Naive thymus-derived CD4-positive, alpha-beta T cell (primary cell): ENCODE measurements around the gene IRF4. TPM values are rescaled to one million over a fixed set of nuclear protein-coding genes. Genes with fewer than 3 reads are reported as not detected.

Experiments used
- ATAC-seq: fragments of 150-1000 bp; cut with Tn5 transposase; 2 replicates; pipeline ENCODE4 v1.10.0; 2021; ENCODE audit warnings: mild to moderate bottlenecking, moderate library complexity
- CTCF ChIA-PET: fragments of 350-600 bp; sonication (Branson Sonifier 250); formaldehyde crosslinking; loops from one replicate; lab custom pipeline; 2021; ENCODE audit warnings: antibody characterized with exemption; lab: Charles Lee
- POLR2A ChIA-PET: fragments of 350-600 bp; sonication (Branson Sonifier 250); formaldehyde crosslinking; loops from one replicate; lab custom pipeline; 2021; ENCODE audit warnings: antibody characterized with exemption, inconsistent platforms; lab: Charles Lee
- DNase-seq, 9 donors: peaks; one replicate each; pipeline versions ENCODE4 v3.0.0 to v3.0.0-alpha.2; 2020 to 2022; ENCODE audit warnings: mixed read lengths in 1 of 9
- H3K27ac ChIP-seq: one replicate; pipeline ENCODE4 v1.7.0; 2013; ENCODE audit warnings: mild to moderate bottlenecking, low read depth, low read length, moderate library complexity
- H3K27me3 ChIP-seq, 2 donors: one replicate each; pipeline ENCODE4 v1.7.0; 2013; ENCODE audit warnings: low read length in 2 of 2, mild to moderate bottlenecking in 2 of 2, moderate library complexity in 2 of 2; ENCODE audit not compliant: control insufficient read depth in 2 of 2, insufficient read depth in 2 of 2
- H3K36me3 ChIP-seq, 3 experiments: 1 replicate in 2 of 3; 2 replicates in 1 of 3; pipeline ENCODE4 v1.7.0; 2013; ENCODE audit warnings: low read length in 3 of 3, mild to moderate bottlenecking in 3 of 3, moderate library complexity in 1 of 3; ENCODE audit not compliant: insufficient read depth in 3 of 3, control insufficient read depth in 2 of 3
- H3K4me1 ChIP-seq, 2 donors: one replicate each; pipeline ENCODE4 v1.7.0; 2013; ENCODE audit warnings: low read length in 2 of 2, mild to moderate bottlenecking in 2 of 2, moderate library complexity in 1 of 2; ENCODE audit not compliant: control insufficient read depth in 2 of 2, insufficient read depth in 2 of 2
- H3K4me3 ChIP-seq: 2 replicates; pipeline ENCODE4 v1.7.0; 2013; ENCODE audit warnings: mild to moderate bottlenecking, low read length
- H3K9me3 ChIP-seq, 3 experiments: 1 replicate in 2 of 3; 2 replicates in 1 of 3; pipeline ENCODE4 v1.7.0; 2013; ENCODE audit warnings: low read length in 3 of 3; ENCODE audit not compliant: control insufficient read depth in 2 of 3
- H3K27ac Mint-ChIP-seq, 9 donors: one replicate each; pipeline ENCODE4 v1.8.0; 2020 to 2022; ENCODE audit warnings: mixed read lengths in 9 of 9, mild to moderate bottlenecking in 8 of 9, moderate library complexity in 5 of 9, inconsistent platforms in 2 of 9
- H3K27me3 Mint-ChIP-seq, 5 donors: one replicate each; pipeline ENCODE4 v1.8.0; 2021 to 2022; ENCODE audit warnings: mixed read lengths in 5 of 5, mild to moderate bottlenecking in 1 of 5
- H3K36me3 Mint-ChIP-seq, 5 donors: one replicate each; pipeline ENCODE4 v1.8.0; 2020 to 2022; ENCODE audit warnings: mixed read lengths in 5 of 5, mild to moderate bottlenecking in 3 of 5, inconsistent platforms in 1 of 5
- H3K4me1 Mint-ChIP-seq, 7 donors: one replicate each; pipeline ENCODE4 v1.8.0; 2020 to 2022; ENCODE audit warnings: mixed read lengths in 7 of 7, mild to moderate bottlenecking in 3 of 7, inconsistent platforms in 1 of 7
- H3K4me3 Mint-ChIP-seq, 10 donors: one replicate each; pipeline ENCODE4 v1.8.0; 2020 to 2022; ENCODE audit warnings: mild to moderate bottlenecking in 10 of 10, mixed read lengths in 10 of 10, moderate library complexity in 6 of 10, inconsistent platforms in 2 of 10
- H3K9me3 Mint-ChIP-seq, 11 donors: one replicate each; pipeline ENCODE4 v1.8.0; 2020 to 2022; ENCODE audit warnings: mixed read lengths in 11 of 11, mild to moderate bottlenecking in 4 of 11, inconsistent platforms in 1 of 11, moderate library complexity in 1 of 11
- intact Hi-C, 2 donors: fragments of 100-400 bp; cut with micrococcal nuclease; formaldehyde crosslinking; loops; one replicate each; pipeline ENCODE4 v1.15.1; 2023
- polyA plus RNA-seq, 2 donors: library from polyadenylated mRNA; unstranded; fragments of 300-500 nt; fragmentation: Illumina TruSeq; gene quantifications; one replicate each; pipeline ENCODE4 v1.2.3, GENCODE V29; 2021
- total RNA-seq, 6 experiments: library from RNA in 5 of 6; stranded (reverse) in 5 of 6; gene quantifications; 1 replicate in 5 of 6; 2 replicates in 1 of 6; pipeline ENCODE4 v1.2.3 and lab custom pipeline; 2021 to 2026

IRF4 gene
- total and polyA plus RNA-seq, 7 experiments from 2014 or later, result 3.2 to 175 (median 13.0) TPM

GRCh38 chr6:411402-412145 is 20.0 kb downstream of the IRF4 start:
- ATAC-seq, result no peak
- peak overlapping the region in 4 of 9 donors; percentile 2 to 61 (median 52) for H3K27ac Mint-ChIP-seq

GRCh38 chr6:412146-412886 is 20.8 kb downstream of the IRF4 start:
- Histone ChIP-seq H3K4me3 (no peak overlapping the region), H3K27ac (no peak overlapping the region), H3K27me3 (no peaks in the 10 kb centered on the region), H3K36me3 (peaks cover 0 to 11% (median 3%) of the 10 kb centered on the region in 3 experiments), H3K9me3 (peaks cover 0 to 5% (median 3%) of the 10 kb centered on the region in 3 experiments), H3K4me1 (no peaks in the 10 kb centered on the region)
- no peak for DNase-seq
- no peak overlapping the region for H3K4me3 Mint-ChIP-seq
- intact Hi-C loops, result no loop called here
- peak overlapping the region in 3 of 9 donors; percentile 12 to 61 (median 39) for H3K27ac Mint-ChIP-seq
- ATAC-seq, result no peak
- POLR2A ChIA-PET, result interaction anchor here (0.9 kb wide), 1 partner anchor 13 kb away, joined by 4 read pairs; no protein-coding TSS in a partner anchor
- CTCF ChIA-PET, result interaction anchor here (1.0 kb wide), 1 partner anchor 8 kb away, joined by 6 read pairs; no protein-coding TSS in a partner anchor
- peaks cover 9 to 87% (median 39%) of the 10 kb centered on the region in 5 donors for H3K36me3 Mint-ChIP-seq
- no peaks in the 10 kb centered on the region for H3K27me3 Mint-ChIP-seq
- H3K4me1 Mint-ChIP-seq, result peaks cover 0 to 46% (median 11%) of the 10 kb centered on the region in 7 donors
- peaks cover 6 to 40% (median 18%) of the 10 kb centered on the region in 11 donors for H3K9me3 Mint-ChIP-seq

More at GRCh38 chr6:411402-412145, 20.0 kb downstream of the IRF4 start:
- peaks cover 0 to 11% (median 3%) of the 10 kb centered on the region in 3 experiments for H3K36me3 ChIP-seq
- H3K27ac ChIP-seq, result no peak overlapping the region
- peaks cover 0 to 53% (median 11%) of the 10 kb centered on the region in 7 donors for H3K4me1 Mint-ChIP-seq
- H3K27me3 Mint-ChIP-seq, result no peaks in the 10 kb centered on the region
- H3K4me3 Mint-ChIP-seq, result no peak overlapping the region
- no peaks in the 10 kb centered on the region for H3K4me1 ChIP-seq
- H3K9me3 ChIP-seq, result peaks cover 0 to 5% (median 3%) of the 10 kb centered on the region in 3 experiments
- ChIA-PET CTCF (interaction anchor here (1.0 kb wide), 1 partner anchor 8 kb away, joined by 6 read pairs; no protein-coding TSS in a partner anchor), POLR2A (no interaction called here)
- no peak overlapping the region for H3K4me3 ChIP-seq
- H3K36me3 Mint-ChIP-seq, result peaks cover 9 to 85% (median 32%) of the 10 kb centered on the region in 5 donors
- H3K27me3 ChIP-seq, result no peaks in the 10 kb centered on the region
- H3K9me3 Mint-ChIP-seq, result peaks cover 4 to 32% (median 16%) of the 10 kb centered on the region in 11 donors
- no peak for DNase-seq
- intact Hi-C loops, result no loop called here

GRCh38 chr6:414447-414846 is 22.9 kb downstream of the IRF4 start:
- CTCF ChIA-PET, result no interaction called here

GRCh38 chr6:415087-415486 is 23.5 kb downstream of the IRF4 start:
- peaks cover 9 to 71% (median 26%) of the 10 kb centered on the region in 5 donors for H3K36me3 Mint-ChIP-seq
- H3K4me1 Mint-ChIP-seq, result peaks cover 0 to 24% (median 0%) of the 10 kb centered on the region in 7 donors
- H3K9me3 Mint-ChIP-seq, result peaks cover 8 to 42% (median 18%) of the 10 kb centered on the region in 11 donors
- no peak overlapping the region for H3K27ac Mint-ChIP-seq
- H3K9me3 ChIP-seq, result peaks cover 0 to 5% (median 3%) of the 10 kb centered on the region in 3 experiments
- H3K27ac ChIP-seq, result no peak overlapping the region
- H3K4me3 Mint-ChIP-seq, result no peak overlapping the region
- no peaks in the 10 kb centered on the region for H3K4me1 ChIP-seq
- H3K27me3 Mint-ChIP-seq, result no peaks in the 10 kb centered on the region
- DNase-seq (no peak), ATAC-seq (no peak)
- intact Hi-C loops, result no loop called here
- CTCF ChIA-PET, result interaction anchor here (0.7 kb wide), 1 partner anchor 167 kb away, joined by 3 read pairs; no protein-coding TSS in a partner anchor
- POLR2A ChIA-PET, result no interaction called here
- H3K27me3 ChIP-seq, result no peaks in the 10 kb centered on the region
- H3K4me3 ChIP-seq, result no peak overlapping the region
- H3K36me3 ChIP-seq, result no peaks in the 10 kb centered on the region

More at GRCh38 chr6:414447-414846, 22.9 kb downstream of the IRF4 start:
- Mint-ChIP-seq H3K27me3 (no peaks in the 10 kb centered on the region), H3K9me3 (peaks cover 8 to 42% (median 18%) of the 10 kb centered on the region in 11 donors), H3K4me3 (no peak overlapping the region), H3K36me3 (peaks cover 9 to 73% (median 27%) of the 10 kb centered on the region in 5 donors), H3K27ac (peak overlapping the region in 1 of 9 donors; percentile 4), H3K4me1 (peaks cover 0 to 29% (median 0%) of the 10 kb centered on the region in 7 donors)
- Histone ChIP-seq H3K27me3 (no peaks in the 10 kb centered on the region), H3K9me3 (peaks cover 0 to 5% (median 3%) of the 10 kb centered on the region in 3 experiments), H3K4me3 (no peak overlapping the region), H3K36me3 (no peaks in the 10 kb centered on the region), H3K27ac (no peak overlapping the region), H3K4me1 (no peaks in the 10 kb centered on the region)
- ATAC-seq (no peak), DNase-seq (no peak)
- POLR2A ChIA-PET, result interaction anchor here (0.7 kb wide), 1 partner anchor 136 kb away, joined by 3 read pairs; no protein-coding TSS in a partner anchor
- intact Hi-C loops, result no loop called here

GRCh38 chr6:421211-421610 is 29.7 kb downstream of the IRF4 start:
- H3K27ac ChIP-seq, result no peak overlapping the region
- peaks cover 0 to 26% (median 10%) of the 10 kb centered on the region in 5 donors for H3K36me3 Mint-ChIP-seq
- H3K27ac Mint-ChIP-seq, result no peak overlapping the region
- H3K27me3 ChIP-seq, result no peaks in the 10 kb centered on the region
- no peak overlapping the region for H3K4me3 Mint-ChIP-seq
- no peaks in the 10 kb centered on the region for H3K27me3 Mint-ChIP-seq
- DNase-seq, result no peak
- ATAC-seq, result no peak
- H3K4me3 ChIP-seq, result no peak overlapping the region
- intact Hi-C loops, result no loop called here
- ChIA-PET POLR2A (no interaction called here), CTCF (no interaction called here)
- H3K9me3 Mint-ChIP-seq, result peaks cover 2 to 25% (median 8%) of the 10 kb centered on the region in 11 donors
- peaks cover 0 to 22% (median 2%) of the 10 kb centered on the region in 7 donors for H3K4me1 Mint-ChIP-seq
- H3K4me1 ChIP-seq, result no peaks in the 10 kb centered on the region
- H3K36me3 ChIP-seq, result no peaks in the 10 kb centered on the region
- no peaks in the 10 kb centered on the region for H3K9me3 ChIP-seq

- intact Hi-C loops, result no loop called here
- H3K27ac ChIP-seq, result no peak overlapping the region
- no peaks in the 10 kb centered on the region for H3K27me3 ChIP-seq
- H3K36me3 ChIP-seq, result no peaks in the 10 kb centered on the region
- H3K4me3 ChIP-seq, result no peak overlapping the region
- no peak overlapping the region for H3K4me3 Mint-ChIP-seq
- CTCF ChIA-PET, result no interaction called here
- no peaks in the 10 kb centered on the region for H3K27me3 Mint-ChIP-seq
- H3K36me3 Mint-ChIP-seq, result peaks cover 0 to 13% (median 0%) of the 10 kb centered on the region in 5 donors
- H3K9me3 Mint-ChIP-seq, result peaks cover 0 to 12% (median under 1%) of the 10 kb centered on the region in 11 donors
- POLR2A ChIA-PET, result interaction anchor here (0.6 kb wide), 1 partner anchor 95 kb away, joined by 3 read pairs; no protein-coding TSS in a partner anchor
- no peaks in the 10 kb centered on the region for H3K4me1 ChIP-seq
- H3K9me3 ChIP-seq, result no peaks in the 10 kb centered on the region
- H3K4me1 Mint-ChIP-seq, result peaks cover 0 to 26% (median 0%) of the 10 kb centered on the region in 7 donors
- ATAC-seq (peak; percentile 63), DNase-seq (no peak)
- no peak overlapping the region for H3K27ac Mint-ChIP-seq
Measured at GRCh38 chr6:422433-423054, 31.0 kb downstream of the IRF4 start.
